SK-N-SH (cell line): ENCODE results near the gene ARF4. TPM values are rescaled to one million over a fixed set of nuclear protein-coding genes. Genes with fewer than 3 reads are reported as not detected.

Experiments used
- CTCF ChIA-PET: fragments of 300-600, 350-600 bp; formaldehyde crosslinking; extraction: SDS; loops from one replicate; lab custom pipeline; 2021; lab: Yijun Ruan, JAX
- POLR2A ChIA-PET: fragments of 350-600 bp; sonication (Branson Sonifier 250); formaldehyde crosslinking; extraction: SDS; loops from one replicate; lab custom pipeline; 2020; ENCODE audit warnings: antibody characterized with exemption, inconsistent platforms; lab: Yijun Ruan, JAX
- DNase-seq: peaks from one replicate; pipeline ENCODE4 v3.0.0; 2012
- H2AFZ ChIP-seq: fragments of 200-600 bp; sonication (generic); 2 replicates; pipeline ENCODE4 v1.8.1; 2016; ENCODE audit warnings: antibody characterized with exemption, mild to moderate bottlenecking, low read depth
- H3F3A ChIP-seq: fragments of 200-600 bp; sonication (generic); replicated peaks from 2 replicates; pipeline ENCODE3; 2016; ENCODE audit warnings: antibody characterized with exemption, mild to moderate bottlenecking; ENCODE audit not compliant: insufficient read depth
- H3K27ac ChIP-seq, 2 experiments: fragments of 200-500 bp in 1 of 2; fragments of 200-600 bp in 1 of 2; sonication (Bioruptor generic) in 1 of 2; sonication (generic), shearing (Covaris generic) in 1 of 2; 2 replicates each; pipeline versions ENCODE4 v1.5.1 to v1.6.1; 2014 to 2016; ENCODE audit warnings: low read depth in 2 of 2, inconsistent platforms in 1 of 2, low read length in 1 of 2, mild to moderate bottlenecking in 1 of 2, mixed read lengths in 1 of 2
- H3K27me3 ChIP-seq: fragments of 200-600 bp; sonication (generic), shearing (Covaris generic); 2 replicates; pipeline ENCODE4 v1.6.1; 2016; ENCODE audit warnings: mixed run types; ENCODE audit not compliant: insufficient read depth
- H3K36me3 ChIP-seq, 2 experiments: fragments of 200-500 bp in 1 of 2; fragments of 200-600 bp in 1 of 2; sonication (Bioruptor generic) in 1 of 2; sonication (generic) in 1 of 2; replicated peaks in 1 of 2; 2 replicates each; pipeline versions ENCODE3 to v1.5.1; 2014 to 2016; ENCODE audit warnings: low read length in 1 of 2, mild to moderate bottlenecking in 1 of 2; ENCODE audit not compliant: insufficient read depth in 2 of 2, control insufficient read depth in 1 of 2
- H3K4me1 ChIP-seq, 2 experiments: fragments of 200-500 bp in 1 of 2; fragments of 200-600 bp in 1 of 2; sonication (Bioruptor generic) in 1 of 2; sonication (generic), shearing (Covaris generic) in 1 of 2; 2 replicates each; pipeline versions ENCODE4 v1.5.1 to v1.6.1; 2014 to 2016; ENCODE audit warnings: low read depth in 1 of 2, low read length in 1 of 2, mixed run types in 1 of 2; ENCODE audit not compliant: insufficient read depth in 2 of 2, control insufficient read depth in 1 of 2
- H3K4me2 ChIP-seq: fragments of 200-600 bp; sonication (generic), shearing (Covaris generic); 2 replicates; pipeline ENCODE4 v1.6.1; 2017; ENCODE audit warnings: mixed run types
- H3K4me3 ChIP-seq, 2 experiments: fragments of 200-500 bp in 1 of 2; fragments of 200-600 bp in 1 of 2; sonication (Bioruptor generic) in 1 of 2; sonication (generic), shearing (Covaris generic) in 1 of 2; 2 replicates each; pipeline versions ENCODE4 v1.5.1 to v1.8.1; 2014 to 2016; ENCODE audit warnings: low read depth in 2 of 2, inconsistent platforms in 1 of 2, low read length in 1 of 2, mild to moderate bottlenecking in 1 of 2, mixed read lengths in 1 of 2, moderate library complexity in 1 of 2
- H3K79me2 ChIP-seq: fragments of 200-600 bp; sonication (generic); 2 replicates; pipeline ENCODE4 v1.8.1; 2017; ENCODE audit warnings: mild to moderate bottlenecking; ENCODE audit not compliant: insufficient read depth
- H3K9ac ChIP-seq: fragments of 200-600 bp; sonication (generic); 2 replicates; pipeline ENCODE4 v1.6.1; 2017; ENCODE audit warnings: mixed run types
- H3K9me2 ChIP-seq: fragments of 200-600 bp; sonication (generic); 2 replicates; pipeline ENCODE4 v1.6.1; 2017; ENCODE audit warnings: mixed run types
- H3K9me3 ChIP-seq: fragments of 200-600 bp; sonication (generic); 2 replicates; pipeline ENCODE4 v1.6.1; 2017; ENCODE audit warnings: mixed run types, mild to moderate bottlenecking, moderate library complexity
- H4K20me1 ChIP-seq: fragments of 200-600 bp; sonication (generic); 2 replicates; pipeline ENCODE4 v1.6.1; 2017; ENCODE audit warnings: mild to moderate bottlenecking, mixed run types; ENCODE audit not compliant: insufficient read depth
- ELF1 ChIP-seq: IDR thresholded peaks from 2 replicates; pipeline ENCODE4 v1.4.0; 2012
- EP300 ChIP-seq, 2 experiments: IDR thresholded peaks; 2 replicates each; pipeline versions ENCODE4 v1.4.0 to v1.6.1; 2012; ENCODE audit warnings: borderline replicate concordance in 1 of 2, low read depth in 1 of 2, low read length in 1 of 2
- EZH2phosphoT487 ChIP-seq: fragments of 200-600 bp; sonication (generic); IDR thresholded peaks from 2 replicates; pipeline ENCODE4 v1.6.1; 2017; ENCODE audit warnings: low read depth, mixed run types, mild to moderate bottlenecking, antibody characterized with exemption, moderate library complexity, borderline replicate concordance
- FOSL2 ChIP-seq: IDR thresholded peaks from 2 replicates; pipeline ENCODE4 v1.4.0; 2012; ENCODE audit warnings: low read depth, mild to moderate bottlenecking, moderate library complexity, borderline replicate concordance
- GATA2 ChIP-seq: sonication (generic); formaldehyde crosslinking; IDR thresholded peaks from 2 replicates; pipeline ENCODE4 v1.5.0; 2020; ENCODE audit warnings: mild to moderate bottlenecking, missing genetic modification reagents
- MAX ChIP-seq: IDR thresholded peaks from 2 replicates; pipeline ENCODE4 v1.4.0; 2012; ENCODE audit warnings: low read depth
- NRF1 ChIP-seq: IDR thresholded peaks from 2 replicates; pipeline ENCODE4 v1.6.1; 2012; ENCODE audit warnings: low read depth, mild to moderate bottlenecking, low read length
- PBX3 ChIP-seq: IDR thresholded peaks from 2 replicates; pipeline ENCODE4; 2012
- RAD21 ChIP-seq: IDR thresholded peaks from 2 replicates; pipeline ENCODE4 v1.6.1; 2012; ENCODE audit warnings: mild to moderate bottlenecking, low read length
- RXRA ChIP-seq: IDR thresholded peaks from 2 replicates; pipeline ENCODE4 v1.4.0; 2012; ENCODE audit warnings: low read depth, mild to moderate bottlenecking, borderline replicate concordance
- SIN3A ChIP-seq: IDR thresholded peaks from 2 replicates; pipeline ENCODE4 v1.6.1; 2012; ENCODE audit warnings: low read depth, mild to moderate bottlenecking, low read length, moderate library complexity, borderline replicate concordance
- SMC3 ChIP-seq: IDR thresholded peaks from 2 replicates; pipeline ENCODE4 v1.6.1; 2012; ENCODE audit warnings: low read depth, low read length, improper control_type of control experiment
- TAF1 ChIP-seq: IDR thresholded peaks from 2 replicates; pipeline ENCODE4 v1.6.1; 2012; ENCODE audit warnings: low read depth, mild to moderate bottlenecking, low read length, moderate library complexity, borderline replicate concordance
- ZBTB33 ChIP-seq: IDR thresholded peaks from 2 replicates; pipeline ENCODE4 v1.4.0; 2012; ENCODE audit warnings: low read depth, borderline replicate concordance
- WGBS: methylation state at CpG from one replicate; pipeline ENCODE4 v1.1.6; 2017; ENCODE audit warnings: low lambda C conversion rate; 5-methylcytosine and 5-hydroxymethylcytosine counted together
- polyA plus RNA-seq, 3 experiments: library from polyadenylated mRNA; depleted of rRNA; stranded (reverse); fragments of >200 nt; gene quantifications; 2 replicates each; pipeline ENCODE4 v1.2.3, GENCODE V29; 2012

ARF4 gene
- polyA plus RNA-seq, 1 of the 3 experiments (the other 2 are of a cell fraction), result 150 TPM

- Histone ChIP-seq H3F3A (peaks cover 88% of the 10 kb centered on the region), H3K79me2 (peaks cover 87% of the 10 kb centered on the region), H3K4me1 (peaks cover 0 to 5% of the 10 kb centered on the region in 2 experiments; a peak in 1 of 4 replicates), H3K9me2 (no peaks in the 10 kb centered on the region), H3K4me3 (no peak overlapping the region), H3K9ac (no peak overlapping the region), H3K9me3 (no peaks in the 10 kb centered on the region), H3K4me2 (no peak overlapping the region), H3K27ac (no peak overlapping the region), H4K20me1 (peaks cover 58% of the 10 kb centered on the region), H3K27me3 (no peaks in the 10 kb centered on the region), H2AFZ (no peak overlapping the region), H3K36me3 (peaks cover 44 to 85% of the 10 kb centered on the region in 2 experiments)
- CTCF ChIA-PET, result no interaction called here
- no peak for TF ChIP-seq SMC3
- no peak for TF ChIP-seq ELF1
- no peak for TF ChIP-seq RXRA
- no peak for TF ChIP-seq NRF1
- TF ChIP-seq PBX3, result no peak
- no peak for TF ChIP-seq MAX
- no peak for TF ChIP-seq ZBTB33
- no peak for TF ChIP-seq SIN3A
- POLR2A ChIA-PET, result no interaction called here
- DNase-seq, result no peak
- 82% methylated on average over 3 of the region's 3 CpGs for WGBS
Observed at GRCh38 chr3:57572096-57572495, 25.0 kb downstream of the ARF4 start.

- no peaks in the 10 kb centered on the region for H3K4me1 ChIP-seq
- H4K20me1 ChIP-seq, result peaks cover 50% of the 10 kb centered on the region
- no peak overlapping the region for H3K27ac ChIP-seq
- H3K4me2 ChIP-seq, result no peak overlapping the region
- H2AFZ ChIP-seq, result no peak overlapping the region
- no peaks in the 10 kb centered on the region for H3K27me3 ChIP-seq
- DNase-seq, result no peak
- H3K9me2 ChIP-seq, result no peaks in the 10 kb centered on the region
- peaks cover 40 to 83% of the 10 kb centered on the region in 2 experiments for H3K36me3 ChIP-seq
- no peaks in the 10 kb centered on the region for H3K9me3 ChIP-seq
- ChIA-PET CTCF (interaction anchor here (0.6 kb wide), 1 partner anchor 572 kb away, joined by 3 read pairs; no protein-coding TSS in a partner anchor), POLR2A (no interaction called here)
- H3K4me3 ChIP-seq, result no peak overlapping the region
- no peak for TF ChIP-seq EZH2phosphoT487
- no peak for TF ChIP-seq EP300 (IDR thresholded peaks at IDR 0.05; ENCODE audit: borderline replicate concordance in 1 of 2, low read depth in 1 of 2, low read length in 1 of 2)
- TF ChIP-seq GATA2 (CRISPR knock-in tag), result no peak
- TF ChIP-seq RAD21, result no peak
- TF ChIP-seq TAF1, result no peak
- no peak for TF ChIP-seq FOSL2
- TF ChIP-seq MAX, result no peak
- TF ChIP-seq PBX3, result no peak
- H3F3A ChIP-seq, result peaks cover 86% of the 10 kb centered on the region
- H3K9ac ChIP-seq, result no peak overlapping the region
- H3K79me2 ChIP-seq, result peaks cover 85% of the 10 kb centered on the region
- 94% methylated on average over 2 of the region's 2 CpGs for WGBS
Observed at GRCh38 chr3:57570878-57571277, 26.3 kb downstream of the ARF4 start.
